Activated T-cell treated with anti-CD3 and anti-CD28 coated beads for 1 hour (primary cell): ENCODE results near the gene KCNS1.

Experiments used
- DNase-seq: peaks from one replicate; pipeline ENCODE4 v3.0.0-alpha.2; 2020; ENCODE audit warnings: low read depth

KCNS1 gene

DNA sequence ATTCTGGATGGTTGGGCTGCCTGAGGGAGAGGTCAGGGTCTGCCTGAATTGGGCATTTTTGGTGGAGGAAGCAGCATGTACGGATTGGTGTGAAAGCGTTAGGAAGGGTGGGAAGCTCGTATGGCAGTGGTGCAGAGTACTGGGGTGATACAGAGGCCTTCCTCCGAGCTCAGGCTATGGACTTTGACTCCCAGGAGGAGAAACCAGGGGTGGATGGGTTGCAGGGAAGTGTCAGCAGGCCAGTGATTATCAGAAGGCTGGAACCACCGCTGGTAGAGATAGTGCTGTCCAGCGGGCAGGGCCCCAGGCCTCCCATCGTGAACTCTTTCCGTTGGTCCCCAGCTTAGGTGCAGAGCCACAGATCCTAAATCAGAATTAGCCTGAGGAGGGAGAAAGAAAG lies 8.7 kb upstream of the KCNS1 start:
- no peak for DNase-seq

GRCh38 chr20:45105317-45105716 lies 4.4 kb upstream of the KCNS1 start:
- no peak for DNase-seq

DNA sequence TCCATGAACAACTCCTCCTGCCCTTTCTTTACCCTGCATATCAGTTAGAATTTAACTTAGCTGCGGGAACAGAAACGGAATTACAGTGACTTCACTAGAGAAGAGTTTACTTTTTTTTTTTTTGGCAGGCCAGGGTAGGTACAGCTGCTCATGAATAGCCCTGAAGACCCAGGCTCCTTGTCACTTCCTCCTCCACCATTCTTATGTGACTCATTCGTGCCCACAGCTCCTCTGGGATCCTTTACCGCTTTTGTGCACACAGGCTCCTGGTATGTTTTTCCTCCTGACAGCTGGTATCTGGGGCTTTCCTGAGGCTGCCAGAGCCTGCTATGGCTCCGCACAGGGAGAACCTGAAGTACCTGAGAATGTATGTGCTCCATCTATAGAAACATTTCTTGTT lies 3.9 kb upstream of the KCNS1 start:
- no peak for DNase-seq

DNA sequence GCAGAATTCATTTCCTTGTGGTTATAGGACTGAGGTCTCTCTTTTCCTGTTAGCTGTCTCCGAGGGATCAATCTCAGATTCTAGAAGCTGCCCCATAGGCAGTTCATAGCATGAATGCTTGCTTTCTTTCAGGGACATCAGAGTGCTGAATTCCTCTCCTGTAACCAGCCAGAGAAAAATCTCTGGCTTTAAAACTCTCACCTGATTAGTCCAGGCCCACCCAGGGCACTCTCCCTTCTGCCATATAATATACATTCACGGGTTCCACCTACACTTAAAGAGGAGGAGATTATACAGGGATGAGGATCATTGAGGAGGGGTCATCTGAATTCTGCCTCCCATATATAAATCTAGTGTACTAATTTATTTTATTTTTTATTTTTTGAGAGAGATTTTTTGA lies 2.1 kb upstream of the KCNS1 start:
- no peak for DNase-seq

DNA sequence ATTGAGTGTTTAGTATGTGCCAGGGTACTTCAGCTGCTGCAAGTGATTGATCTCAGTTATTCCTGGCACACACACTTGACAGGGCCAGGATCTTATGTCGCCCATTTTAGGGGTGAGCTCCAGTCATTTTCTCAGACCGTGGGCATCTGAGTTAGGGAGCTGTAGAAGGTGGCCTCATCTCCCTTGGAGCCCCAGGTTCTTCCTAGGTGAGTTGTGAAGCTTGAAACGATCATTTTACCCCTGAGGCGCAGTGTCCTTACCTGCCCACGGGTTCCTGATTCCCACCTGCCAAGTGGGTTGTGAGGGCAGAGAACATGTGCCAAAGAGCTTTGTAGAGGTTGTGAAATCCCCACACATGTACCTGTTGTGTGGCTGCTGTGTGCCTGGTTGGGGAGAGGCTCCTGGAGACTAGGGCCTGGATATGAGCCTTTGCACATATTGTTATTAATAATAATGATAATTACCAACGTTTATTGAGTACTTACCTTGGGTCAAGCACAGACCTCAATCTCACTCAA lies 465 bp upstream of the KCNS1 start:
- DNase-seq, result no peak

GRCh38 chr20:45098103-45098773 lies 2.7 kb downstream of the KCNS1 start:
- DNase-seq, result no peak

GRCh38 chr20:45097485-45098102 lies 3.3 kb downstream of the KCNS1 start:
- no peak for DNase-seq

DNA sequence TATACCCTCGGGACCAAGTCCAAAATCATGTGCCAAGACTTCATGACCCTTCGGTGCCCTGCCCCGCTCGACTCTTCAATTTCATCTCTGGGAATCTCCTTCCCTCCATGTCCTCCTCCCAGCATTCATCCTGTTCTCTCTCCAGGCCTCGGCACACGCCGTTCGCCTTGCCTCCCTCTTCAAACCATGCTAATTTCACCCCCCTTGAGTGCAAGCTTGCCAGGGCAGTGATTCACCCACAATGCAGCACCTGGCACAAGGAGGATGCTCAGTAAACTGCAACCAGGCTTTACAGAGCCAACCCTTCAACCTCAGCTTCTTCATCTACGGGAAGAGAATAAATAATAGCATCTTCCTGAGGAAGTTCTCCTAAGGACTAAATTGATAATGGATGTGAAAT lies 4.1 kb downstream of the KCNS1 start:
- DNase-seq, result no peak

GRCh38 chr20:45095805-45096238 lies 5.1 kb downstream of the KCNS1 start:
- peak; percentile 27 for DNase-seq

DNA sequence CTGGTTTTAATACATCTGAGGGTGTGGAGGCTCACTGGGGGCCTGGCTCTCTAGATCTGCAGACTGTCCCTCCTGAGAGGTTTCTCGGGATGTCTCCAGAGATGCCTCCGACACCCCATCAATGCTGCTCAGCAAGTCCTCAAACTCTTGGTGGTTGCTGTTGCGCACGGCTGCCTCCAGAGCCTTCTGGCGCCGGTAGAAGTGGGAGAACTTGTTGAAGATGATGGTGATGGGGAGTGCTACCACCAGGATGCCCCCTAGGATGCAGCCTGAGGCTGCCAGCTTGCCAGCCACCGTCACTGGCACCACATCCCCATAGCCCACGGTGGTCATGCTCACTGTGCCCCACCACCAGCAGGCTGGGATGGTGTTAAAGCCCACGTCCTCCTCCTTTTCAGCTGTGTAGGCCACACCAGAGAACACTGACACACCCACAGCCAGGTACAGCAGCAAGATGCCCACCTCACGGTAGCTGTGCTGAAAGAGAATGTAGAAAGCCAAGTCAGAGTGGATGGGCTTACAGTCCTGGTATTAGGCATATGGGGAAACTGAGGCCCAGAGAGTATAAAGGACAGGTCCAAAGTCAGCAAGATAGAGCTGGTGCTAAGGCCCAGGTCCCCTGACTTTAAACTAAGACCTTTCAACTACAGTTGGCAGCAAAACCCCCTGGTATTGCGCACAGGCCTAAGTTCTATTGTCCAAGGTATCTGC lies 5.9 kb downstream of the KCNS1 start:
- no peak for DNase-seq

- no peak for DNase-seq
These were observed 6.7 kb downstream of the KCNS1 start for GRCh38 chr20:45094201-45094600.

DNA sequence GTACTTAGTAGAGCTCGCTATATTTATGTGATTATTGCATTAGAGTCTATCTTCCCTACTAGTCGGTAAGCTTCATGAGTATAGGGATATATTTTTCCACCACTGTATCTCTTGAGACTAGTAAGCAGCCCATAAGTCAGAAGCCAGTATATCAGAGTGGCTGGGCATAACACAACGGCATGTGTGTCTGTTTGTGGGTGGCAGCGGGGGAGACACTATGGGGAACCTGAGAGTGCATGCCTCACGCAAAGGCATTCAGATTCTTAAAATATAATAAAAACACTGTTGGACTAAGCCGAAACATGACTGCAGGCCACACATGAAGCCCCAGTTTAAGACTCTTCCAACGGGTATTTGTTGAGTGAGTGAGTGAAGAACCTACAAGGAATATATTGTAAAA lies 8.0 kb downstream of the KCNS1 start:
- no peak for DNase-seq

GRCh38 chr20:45091366-45091765 lies 9.6 kb downstream of the KCNS1 start:
- no peak for DNase-seq

- no peak for DNase-seq
These were observed 10.4 kb downstream of the KCNS1 start for GRCh38 chr20:45090481-45090880.

- no peak for DNase-seq
These were observed 12.7 kb downstream of the KCNS1 start for GRCh38 chr20:45088247-45088646.

DNA sequence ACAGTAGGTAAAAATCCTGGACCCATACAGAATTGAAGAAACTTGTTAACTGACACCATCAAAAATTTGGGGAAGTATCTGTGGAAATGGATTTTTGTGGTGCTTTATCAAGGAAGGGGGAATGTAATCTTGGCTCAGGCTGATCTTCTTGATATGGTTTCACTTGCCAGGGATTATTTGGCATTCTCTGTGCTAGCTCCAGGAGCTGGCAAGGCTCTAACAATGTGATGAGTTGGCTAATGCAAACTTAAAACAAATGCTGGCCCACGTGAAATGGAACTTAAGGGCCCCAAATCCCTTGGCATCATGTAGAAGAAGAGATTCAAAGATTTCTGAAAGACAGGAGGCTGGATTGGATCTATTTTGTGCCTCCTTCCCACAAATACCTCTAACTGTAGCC lies 13.1 kb downstream of the KCNS1 start:
- DNase-seq, result no peak

- no peak for DNase-seq
These were observed 13.7 kb downstream of the KCNS1 start for GRCh38 chr20:45087097-45087790.

DNA sequence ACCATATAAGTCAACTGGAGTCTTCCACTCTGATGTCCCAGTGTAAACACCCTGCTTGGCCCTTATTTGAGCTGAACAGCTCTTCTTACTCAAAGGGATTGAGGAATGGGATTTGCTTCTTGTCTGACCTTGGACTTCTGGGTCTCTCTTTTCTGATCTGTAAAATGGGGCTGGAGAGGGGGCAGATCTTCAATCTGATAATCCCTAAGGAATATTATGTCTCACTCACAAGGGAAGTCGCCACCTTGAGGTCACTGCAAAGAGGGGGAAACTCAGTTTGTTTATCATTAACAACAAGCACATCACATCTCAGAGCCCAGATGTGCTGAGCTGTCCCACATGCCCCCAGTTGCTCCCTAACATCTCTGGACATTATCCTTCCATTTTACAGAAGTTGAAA lies 15.1 kb downstream of the KCNS1 start:
- no peak for DNase-seq

- no peak for DNase-seq
These were observed 15.6 kb downstream of the KCNS1 start for GRCh38 chr20:45085289-45085688.

DNA sequence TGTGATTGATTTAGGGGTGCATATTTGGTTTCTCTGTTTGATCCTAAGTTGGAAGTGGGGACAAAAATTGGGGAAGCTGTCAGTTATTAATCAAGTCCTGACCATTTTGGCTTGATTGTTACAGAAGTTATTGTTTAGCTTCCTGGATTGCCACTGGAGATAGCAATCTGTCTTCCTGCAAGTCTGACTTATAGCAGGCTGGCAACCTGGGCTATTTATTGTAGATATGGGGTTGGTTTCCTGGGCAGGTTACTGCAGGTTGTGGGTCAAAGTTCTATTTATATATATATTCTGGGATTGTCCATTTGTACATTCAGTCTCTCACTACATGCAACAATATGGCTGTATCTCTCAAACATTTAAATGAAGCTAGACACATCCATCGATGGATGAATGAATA lies 17.8 kb downstream of the KCNS1 start:
- no peak for DNase-seq

- DNase-seq, result no peak
These were observed 18.5 kb downstream of the KCNS1 start for GRCh38 chr20:45082468-45082867.

GRCh38 chr20:45080867-45081624 lies 19.9 kb downstream of the KCNS1 start:
- no peak for DNase-seq
